ENCODE results near the gene MEIOC. TPM values are rescaled to one million over a fixed set of nuclear protein-coding genes. Genes with fewer than 3 reads are reported as not detected.
A peak's percentile ranks its signal among the peaks of the same experiment; 100 is the strongest.

Gene MEIOC
- polyA plus RNA-seq, 3 donors: 0.09 to 0.15 TPM; not detected in 1

DNA sequence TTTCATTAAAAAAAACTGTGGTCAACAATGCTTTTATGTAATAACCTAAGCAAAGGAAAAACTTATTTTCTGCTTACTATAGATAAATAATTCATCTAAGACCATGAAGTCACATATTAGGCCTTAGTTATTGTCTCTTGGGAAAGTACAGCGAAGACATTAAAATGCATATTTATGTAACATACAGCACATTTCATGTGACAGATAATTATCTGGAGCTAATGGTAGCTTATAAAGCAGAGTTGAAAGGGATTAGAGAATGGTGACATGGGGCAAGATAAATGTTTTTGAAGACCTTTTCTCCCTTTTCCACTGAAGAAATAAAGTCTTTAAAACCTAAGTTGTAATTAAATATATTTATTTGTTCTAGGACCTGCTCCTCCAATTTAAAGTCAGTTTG lies 9.7 kb downstream of the MEIOC start:
- H3K9me3 ChIP-seq (replicated peaks in 1 of 2; ENCODE audit: control insufficient read depth in 1 of 2, insufficient read depth in 1 of 2, low read length in 2 of 2): no peaks in the 10 kb centered on the region
- Mint-ChIP-seq H3K27me3 (ENCODE audit: low read depth in 3 of 3) (peaks cover 0 to 14% (median 6%) of the 10 kb centered on the region in 3 donors), H3K9me3 (no peaks in the 10 kb centered on the region), H3K36me3 (no peaks in the 10 kb centered on the region), H3K27ac (no peak overlapping the region), H3K4me3 (no peak overlapping the region), H3K4me1 (no peaks in the 10 kb centered on the region)
- no peaks in the 10 kb centered on the region for H3K4me1 ChIP-seq (ENCODE audit: control insufficient read depth in 1 of 2, insufficient read depth in 2 of 2, low read length in 2 of 2)
- no peak overlapping the region for H3K27ac ChIP-seq (ENCODE audit: low read depth in 1 of 2, low read length in 2 of 2)
- no CpG with 5 or more reads among the region's 1 CpG for WGBS (ENCODE audit: insufficient coverage)
- H3K4me3 ChIP-seq (replicated peaks in 1 of 3; ENCODE audit: low read depth in 2 of 3, low read length in 3 of 3): no peak overlapping the region
- no peak overlapping the region for H3K9ac ChIP-seq (ENCODE audit: insufficient read depth, low read length, poor library complexity, severe bottlenecking)
- H3K27me3 ChIP-seq (ENCODE audit: control insufficient read depth in 2 of 2, insufficient read depth in 2 of 2, low read length in 2 of 2): peaks cover 4 to 17% of the 10 kb centered on the region in 2 donors
- TF ChIP-seq, protein P1, sequence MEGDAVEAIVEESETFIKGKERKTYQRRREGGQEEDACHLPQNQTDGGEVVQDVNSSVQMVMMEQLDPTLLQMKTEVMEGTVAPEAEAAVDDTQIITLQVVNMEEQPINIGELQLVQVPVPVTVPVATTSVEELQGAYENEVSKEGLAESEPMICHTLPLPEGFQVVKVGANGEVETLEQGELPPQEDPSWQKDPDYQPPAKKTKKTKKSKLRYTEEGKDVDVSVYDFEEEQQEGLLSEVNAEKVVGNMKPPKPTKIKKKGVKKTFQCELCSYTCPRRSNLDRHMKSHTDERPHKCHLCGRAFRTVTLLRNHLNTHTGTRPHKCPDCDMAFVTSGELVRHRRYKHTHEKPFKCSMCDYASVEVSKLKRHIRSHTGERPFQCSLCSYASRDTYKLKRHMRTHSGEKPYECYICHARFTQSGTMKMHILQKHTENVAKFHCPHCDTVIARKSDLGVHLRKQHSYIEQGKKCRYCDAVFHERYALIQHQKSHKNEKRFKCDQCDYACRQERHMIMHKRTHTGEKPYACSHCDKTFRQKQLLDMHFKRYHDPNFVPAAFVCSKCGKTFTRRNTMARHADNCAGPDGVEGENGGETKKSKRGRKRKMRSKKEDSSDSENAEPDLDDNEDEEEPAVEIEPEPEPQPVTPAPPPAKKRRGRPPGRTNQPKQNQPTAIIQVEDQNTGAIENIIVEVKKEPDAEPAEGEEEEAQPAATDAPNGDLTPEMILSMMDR (IDR thresholded peaks at IDR 0.05): no peak
- H3K36me3 ChIP-seq (replicated peaks in 1 of 2; ENCODE audit: control insufficient read depth in 1 of 2, insufficient read depth in 2 of 2, low read length in 2 of 2): no peaks in the 10 kb centered on the region
- no peak for DNase-seq
- no peak overlapping the region for H3K4me2 ChIP-seq (replicated peaks; ENCODE audit: extremely low read depth, low read length, poor library complexity, severe bottlenecking)
- intact Hi-C loops (cut with micrococcal nuclease): no loop called here
- H4K20me1 ChIP-seq (ENCODE audit: insufficient read depth, low read length): no peaks in the 10 kb centered on the region
- H2AFZ ChIP-seq (ENCODE audit: insufficient read depth, low read depth, low read length, poor library complexity, severe bottlenecking): no peak overlapping the region
- H3K79me2 ChIP-seq (ENCODE audit: insufficient read depth, low read length): no peaks in the 10 kb centered on the region

DNA sequence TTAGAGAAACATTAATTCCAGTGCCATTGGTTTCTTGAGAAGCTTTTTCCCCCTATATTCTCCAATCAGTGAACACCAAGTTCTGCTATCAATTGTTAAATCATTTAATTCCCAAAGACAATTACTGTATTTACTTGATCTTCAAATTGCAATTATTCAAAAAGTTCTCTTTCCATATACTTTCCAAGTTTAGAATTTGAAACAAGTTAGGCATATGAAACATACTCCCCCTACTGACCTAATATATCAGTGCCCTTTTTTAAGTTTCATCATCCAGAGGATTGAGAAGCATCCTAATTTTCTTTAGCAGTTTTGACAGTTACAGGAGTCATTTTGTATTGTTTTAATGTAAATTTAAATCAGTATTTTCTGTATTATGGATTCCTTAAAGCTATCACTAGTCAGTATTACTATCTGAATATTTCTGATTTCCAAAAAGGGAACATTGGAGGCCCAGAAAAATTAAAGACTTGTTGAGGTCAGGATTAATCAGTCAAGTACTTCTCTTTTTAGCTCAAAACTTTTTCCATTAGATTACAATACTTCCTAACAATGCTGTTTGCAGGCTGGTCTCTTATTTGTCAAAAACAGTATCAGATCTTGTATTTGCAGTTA lies 16.3 kb downstream of the MEIOC start:
- Histone ChIP-seq H3K9me3 (replicated peaks in 1 of 2; ENCODE audit: control insufficient read depth in 1 of 2, insufficient read depth in 1 of 2, low read length in 2 of 2) (no peaks in the 10 kb centered on the region), H2AFZ (ENCODE audit: insufficient read depth, low read depth, low read length, poor library complexity, severe bottlenecking) (no peak overlapping the region), H3K36me3 (replicated peaks in 1 of 2; ENCODE audit: control insufficient read depth in 1 of 2, insufficient read depth in 2 of 2, low read length in 2 of 2) (peaks cover 2 to 9% of the 10 kb centered on the region in 2 donors), H3K4me3 (replicated peaks in 1 of 3; ENCODE audit: low read depth in 2 of 3, low read length in 3 of 3) (no peak overlapping the region), H3K4me1 (ENCODE audit: control insufficient read depth in 1 of 2, insufficient read depth in 2 of 2, low read length in 2 of 2) (no peaks in the 10 kb centered on the region), H4K20me1 (ENCODE audit: insufficient read depth, low read length) (no peaks in the 10 kb centered on the region), H3K4me2 (replicated peaks; ENCODE audit: extremely low read depth, low read length, poor library complexity, severe bottlenecking) (no peak overlapping the region), H3K79me2 (ENCODE audit: insufficient read depth, low read length) (no peaks in the 10 kb centered on the region), H3K27me3 (ENCODE audit: control insufficient read depth in 2 of 2, insufficient read depth in 2 of 2, low read length in 2 of 2) (peaks cover 4 to 10% of the 10 kb centered on the region in 2 donors), H3K9ac (ENCODE audit: insufficient read depth, low read length, poor library complexity, severe bottlenecking) (no peak overlapping the region), H3K27ac (ENCODE audit: low read depth in 1 of 2, low read length in 2 of 2) (no peak overlapping the region)
- Mint-ChIP-seq H3K4me1 (no peaks in the 10 kb centered on the region), H3K27me3 (ENCODE audit: low read depth in 3 of 3) (peaks cover 0 to 7% (median 6%) of the 10 kb centered on the region in 3 donors), H3K4me3 (no peak overlapping the region), H3K27ac (no peak overlapping the region), H3K36me3 (peaks cover 12 to 13% of the 10 kb centered on the region in 2 donors), H3K9me3 (no peaks in the 10 kb centered on the region)
- peak in 1 of 3 donors; percentile 9 for DNase-seq
- TF ChIP-seq, protein P1 (IDR thresholded peaks at IDR 0.05): peak; percentile 67
- intact Hi-C loops (cut with micrococcal nuclease): loop anchor here in 1 of 2 donors (10.0 kb wide), 1 partner anchor 138 kb away; no protein-coding TSS in a partner anchor
